PFSK-1 (cell line): ENCODE data around the gene SNX7.

Experiments
- POLR2AphosphoS5 ChIP-seq: IDR thresholded peaks from 2 replicates; pipeline ENCODE4 v1.6.1; 2012; ENCODE audit warnings: low read depth, mild to moderate bottlenecking, control low read depth, low read length, moderate library complexity
- TF ChIP-seq, protein P1 (sequence below), 2 experiments: IDR thresholded peaks; 2 replicates each; pipeline versions ENCODE4 v1.6.1 to v1.8.0; 2011 to 2012; ENCODE audit warnings: low read depth in 2 of 2, low read length in 2 of 2, control low read depth in 1 of 2, inconsistent platforms in 1 of 2, mild to moderate bottlenecking in 1 of 2, moderate library complexity in 1 of 2; ENCODE audit not compliant: insufficient read depth in 1 of 2

DNA sequence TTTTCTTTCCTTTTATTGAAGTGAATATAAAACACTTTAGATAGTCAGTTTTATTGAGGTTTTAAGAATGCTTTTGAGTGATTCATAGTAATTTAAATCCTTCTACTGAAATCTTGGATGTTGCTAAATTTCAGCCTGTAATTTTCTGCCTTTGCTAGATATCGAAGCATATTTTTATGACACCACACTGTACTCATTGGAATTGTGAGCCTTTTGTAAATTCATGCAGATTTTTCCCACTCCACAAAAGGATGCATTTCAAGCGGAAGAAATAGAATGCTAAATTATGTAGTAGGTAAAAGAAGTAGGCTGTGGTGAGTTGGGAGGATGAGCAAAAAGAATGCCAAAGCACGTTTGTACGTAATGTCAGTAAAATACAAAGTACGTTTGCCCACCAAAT lies 13.8 kb downstream of the SNX7 start:
- TF ChIP-seq POLR2AphosphoS5: no peak
- TF ChIP-seq, protein P1, sequence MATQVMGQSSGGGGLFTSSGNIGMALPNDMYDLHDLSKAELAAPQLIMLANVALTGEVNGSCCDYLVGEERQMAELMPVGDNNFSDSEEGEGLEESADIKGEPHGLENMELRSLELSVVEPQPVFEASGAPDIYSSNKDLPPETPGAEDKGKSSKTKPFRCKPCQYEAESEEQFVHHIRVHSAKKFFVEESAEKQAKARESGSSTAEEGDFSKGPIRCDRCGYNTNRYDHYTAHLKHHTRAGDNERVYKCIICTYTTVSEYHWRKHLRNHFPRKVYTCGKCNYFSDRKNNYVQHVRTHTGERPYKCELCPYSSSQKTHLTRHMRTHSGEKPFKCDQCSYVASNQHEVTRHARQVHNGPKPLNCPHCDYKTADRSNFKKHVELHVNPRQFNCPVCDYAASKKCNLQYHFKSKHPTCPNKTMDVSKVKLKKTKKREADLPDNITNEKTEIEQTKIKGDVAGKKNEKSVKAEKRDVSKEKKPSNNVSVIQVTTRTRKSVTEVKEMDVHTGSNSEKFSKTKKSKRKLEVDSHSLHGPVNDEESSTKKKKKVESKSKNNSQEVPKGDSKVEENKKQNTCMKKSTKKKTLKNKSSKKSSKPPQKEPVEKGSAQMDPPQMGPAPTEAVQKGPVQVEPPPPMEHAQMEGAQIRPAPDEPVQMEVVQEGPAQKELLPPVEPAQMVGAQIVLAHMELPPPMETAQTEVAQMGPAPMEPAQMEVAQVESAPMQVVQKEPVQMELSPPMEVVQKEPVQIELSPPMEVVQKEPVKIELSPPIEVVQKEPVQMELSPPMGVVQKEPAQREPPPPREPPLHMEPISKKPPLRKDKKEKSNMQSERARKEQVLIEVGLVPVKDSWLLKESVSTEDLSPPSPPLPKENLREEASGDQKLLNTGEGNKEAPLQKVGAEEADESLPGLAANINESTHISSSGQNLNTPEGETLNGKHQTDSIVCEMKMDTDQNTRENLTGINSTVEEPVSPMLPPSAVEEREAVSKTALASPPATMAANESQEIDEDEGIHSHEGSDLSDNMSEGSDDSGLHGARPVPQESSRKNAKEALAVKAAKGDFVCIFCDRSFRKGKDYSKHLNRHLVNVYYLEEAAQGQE (IDR thresholded peaks at IDR 0.05; ENCODE audit: insufficient read depth in 1 of 2, low read depth in 2 of 2, low read length in 2 of 2): no peak
